ENCODE results near the gene ZNF239.
"Not testable (repeated sequence)": the region's sequence is repeated elsewhere in the genome, so short reads cannot be mapped to it uniquely, and the experiment has no call there.

The ZNF239 gene

GRCh38 chr10:43574001-43574892, at the start of gene ZNF239:
TSS of gene ZNF239 (minus strand) at chr10:43574616. CDS start at chr10:43558079, 16,537 bp downstream.
- DNase-seq (ENCODE audit: low spot score): no peak

- DNase-seq (ENCODE audit: low spot score): no peak
Observed at GRCh38 chr10:43623351-43623750, 48.9 kb upstream of the ZNF239 start.

GRCh38 chr10:43622038-43622437, 47.6 kb upstream of the ZNF239 start:
- no peak for DNase-seq (ENCODE audit: low spot score)

GRCh38 chr10:43619368-43619767, 45.0 kb upstream of the ZNF239 start:
- no peak for DNase-seq (ENCODE audit: low spot score)

GRCh38 chr10:43616697-43617370, 42.4 kb upstream of the ZNF239 start:
- DNase-seq (ENCODE audit: low spot score): no peak

- DNase-seq (ENCODE audit: low spot score): no peak
Observed at GRCh38 chr10:43610636-43611035, 36.2 kb upstream of the ZNF239 start.

- DNase-seq (ENCODE audit: low spot score): no peak
Observed at GRCh38 chr10:43607199-43607573, 32.8 kb upstream of the ZNF239 start.

- no peak for DNase-seq (ENCODE audit: low spot score)
Observed at GRCh38 chr10:43606323-43607198, 32.1 kb upstream of the ZNF239 start, which contains the start of gene ZNF485. TSS of gene ZNF485 (plus strand) at chr10:43606438. CDS start at chr10:43607051, 613 bp downstream.

GRCh38 chr10:43605850-43606322, 31.5 kb upstream of the ZNF239 start:
- no peak for DNase-seq (ENCODE audit: low spot score)

GRCh38 chr10:43601576-43601975, 27.2 kb upstream of the ZNF239 start:
- not testable (repeated sequence) for DNase-seq (ENCODE audit: low spot score)

GRCh38 chr10:43599333-43599732, 24.9 kb upstream of the ZNF239 start:
- DNase-seq (ENCODE audit: low spot score): no peak

GRCh38 chr10:43598446-43598845, 24.0 kb upstream of the ZNF239 start:
- DNase-seq (ENCODE audit: low spot score): no peak

- no peak for DNase-seq (ENCODE audit: low spot score)
Observed at GRCh38 chr10:43596546-43596945, 22.1 kb upstream of the ZNF239 start.

GRCh38 chr10:43595739-43596298, 21.4 kb upstream of the ZNF239 start:
- DNase-seq (ENCODE audit: low spot score): no peak

- DNase-seq (ENCODE audit: low spot score): no peak
Observed at GRCh38 chr10:43594944-43595589, 20.7 kb upstream of the ZNF239 start.

GRCh38 chr10:43591303-43591904, 17.0 kb upstream of the ZNF239 start:
- DNase-seq (ENCODE audit: low spot score): no peak

GRCh38 chr10:43586730-43587115, 12.3 kb upstream of the ZNF239 start:
- not testable (repeated sequence) for DNase-seq (ENCODE audit: low spot score)

GRCh38 chr10:43585981-43586729, 11.7 kb upstream of the ZNF239 start:
- DNase-seq (ENCODE audit: low spot score): no peak

- DNase-seq (ENCODE audit: low spot score): no peak
Observed at GRCh38 chr10:43585046-43585445, 10.6 kb upstream of the ZNF239 start.

- DNase-seq (ENCODE audit: low spot score): no peak
Observed at GRCh38 chr10:43584051-43584450, 9.6 kb upstream of the ZNF239 start.
